H1 (cell line): ENCODE data around the gene UBR7. TPM values are rescaled to one million over a fixed set of nuclear protein-coding genes. Genes with fewer than 3 reads are reported as not detected.

Source experiments
- CTCF ChIA-PET: fragments of 300-600 bp; sonication (Branson Sonifier 250); formaldehyde crosslinking; loops from one replicate; lab custom pipeline; 2021; ENCODE audit not compliant: partially characterized antibody; lab: Charles Lee
- POLR2A ChIA-PET: fragments of 300-600 bp; sonication (Branson Sonifier 250); formaldehyde crosslinking; loops from one replicate; lab custom pipeline; 2021; ENCODE audit warnings: inconsistent platforms; ENCODE audit not compliant: partially characterized antibody; lab: Charles Lee
- DNase-seq, 2 experiments: peaks; one replicate each; pipeline versions ENCODE4 v3.0.0 to v3.0.0-alpha.2; 2010 to 2022; ENCODE audit warnings: low spot score in 2 of 2, low read depth in 1 of 2, mixed read lengths in 1 of 2
- FAIRE-seq: peaks from 2 replicates; lab custom pipeline; 2011; peaks lifted over from hg19 to GRCh38; lab: Jason Lieb, UNC
- H2AFZ ChIP-seq: 2 replicates; pipeline ENCODE4 v1.8.1; 2012; ENCODE audit warnings: low read length, inconsistent platforms
- H2AK5ac ChIP-seq: 2 replicates; pipeline ENCODE4 v1.6.1; 2013; ENCODE audit warnings: low read depth, low read length
- H2BK120ac ChIP-seq: replicated peaks from 2 replicates; pipeline ENCODE3; 2013; ENCODE audit warnings: low read depth, low read length, inconsistent platforms
- H2BK12ac ChIP-seq: 2 replicates; pipeline ENCODE4 v1.6.1; 2013; ENCODE audit warnings: low read depth, low read length
- H2BK15ac ChIP-seq: 2 replicates; pipeline ENCODE4 v1.6.1; 2013; ENCODE audit warnings: low read length
- H2BK20ac ChIP-seq: 2 replicates; pipeline ENCODE4 v1.6.1; 2013; ENCODE audit warnings: low read length
- H2BK5ac ChIP-seq: 2 replicates; pipeline ENCODE4 v1.6.1; 2013; ENCODE audit warnings: low read depth, low read length
- H3K14ac ChIP-seq: 2 replicates; pipeline ENCODE4 v1.6.1; 2013; ENCODE audit warnings: inconsistent platforms; ENCODE audit not compliant: insufficient read length
- H3K18ac ChIP-seq: 2 replicates; pipeline ENCODE4 v1.6.1; 2013; ENCODE audit warnings: low read length; ENCODE audit errors: extremely low read depth
- H3K23ac ChIP-seq: 2 replicates; pipeline ENCODE4 v1.6.1; 2013; ENCODE audit warnings: inconsistent platforms; ENCODE audit not compliant: insufficient read length
- H3K23me2 ChIP-seq: 2 replicates; pipeline ENCODE4 v1.6.1; 2013; ENCODE audit warnings: low read depth, low read length
- H3K27ac ChIP-seq: 2 replicates; pipeline ENCODE4 v1.6.1; 2011; ENCODE audit warnings: low read depth, low read length, inconsistent platforms
- H3K27me3 ChIP-seq, 4 experiments: replicated peaks in 1 of 4; 1 replicate in 1 of 4; 2 replicates in 3 of 4; pipeline versions ENCODE4 v1.6.1 to v1.8.1; 2011 to 2013; ENCODE audit warnings: low read length in 3 of 4, mild to moderate bottlenecking in 3 of 4, inconsistent platforms in 2 of 4, mixed read lengths in 2 of 4, moderate library complexity in 1 of 4; ENCODE audit not compliant: control insufficient read depth in 3 of 4, insufficient read depth in 3 of 4; ENCODE audit errors: extremely low read depth in 1 of 4
- H3K36me3 ChIP-seq, 4 experiments: 2 replicates each; pipeline versions ENCODE4 v1.6.1 to v1.8.1; 2011 to 2013; ENCODE audit warnings: mild to moderate bottlenecking in 4 of 4, low read length in 3 of 4, moderate library complexity in 2 of 4, control low read depth in 1 of 4, inconsistent platforms in 1 of 4; ENCODE audit not compliant: insufficient read depth in 4 of 4, control insufficient read depth in 2 of 4
- H3K4ac ChIP-seq: replicated peaks from 2 replicates; pipeline ENCODE3; 2013; ENCODE audit warnings: low read length, low read depth, mixed read lengths, inconsistent platforms; ENCODE audit not compliant: insufficient read length
- H3K4me1 ChIP-seq, 4 experiments: replicated peaks in 1 of 4; 1 replicate in 1 of 4; 2 replicates in 3 of 4; pipeline versions ENCODE4 v1.6.1 to v1.8.1; 2011 to 2013; ENCODE audit warnings: low read length in 3 of 4, inconsistent platforms in 2 of 4, mixed read lengths in 1 of 4; ENCODE audit not compliant: insufficient read depth in 4 of 4, control insufficient read depth in 3 of 4
- H3K4me2 ChIP-seq, 2 experiments: 2 replicates each; pipeline versions ENCODE4 v1.6.1 to v1.8.1; 2011 to 2013; ENCODE audit warnings: low read depth in 2 of 2, low read length in 2 of 2, control low read depth in 1 of 2, inconsistent platforms in 1 of 2, mild to moderate bottlenecking in 1 of 2; ENCODE audit not compliant: insufficient read depth in 1 of 2
- H3K4me3 ChIP-seq, 4 experiments: fragments of 200-600, 300-600 bp in 1 of 4; sonication (generic), shearing (Covaris generic), sonication (Bioruptor Twin) in 1 of 4; 2 replicates each; pipeline versions ENCODE4 v1.5.1 to v1.8.1; 2011 to 2016; ENCODE audit warnings: low read length in 4 of 4, low read depth in 3 of 4, control low read depth in 2 of 4, inconsistent platforms in 2 of 4, mild to moderate bottlenecking in 2 of 4, mixed read lengths in 1 of 4, moderate library complexity in 1 of 4; ENCODE audit not compliant: insufficient read depth in 2 of 4; ENCODE audit errors: extremely low read depth in 1 of 4
- H3K56ac ChIP-seq: replicated peaks from 2 replicates; pipeline ENCODE3; 2013; ENCODE audit warnings: low read depth, mild to moderate bottlenecking, mixed read lengths, low read length, inconsistent platforms; ENCODE audit not compliant: insufficient read length
- H3K79me1 ChIP-seq: 2 replicates; pipeline ENCODE4 v1.6.1; 2013; ENCODE audit warnings: low read depth, low read length, control low read depth
- H3K79me2 ChIP-seq, 2 experiments: 2 replicates each; pipeline versions ENCODE4 v1.6.1 to v1.8.1; 2012 to 2013; ENCODE audit warnings: low read length in 2 of 2, mild to moderate bottlenecking in 2 of 2, inconsistent platforms in 1 of 2; ENCODE audit not compliant: insufficient read depth in 2 of 2, control insufficient read depth in 1 of 2
- H3K9ac ChIP-seq, 4 experiments: replicated peaks in 1 of 4; 1 replicate in 1 of 4; 2 replicates in 3 of 4; pipeline versions ENCODE4 v1.6.1 to v1.8.1; 2011 to 2013; ENCODE audit warnings: low read depth in 3 of 4, low read length in 3 of 4, control low read depth in 2 of 4, mild to moderate bottlenecking in 2 of 4, moderate library complexity in 2 of 4, inconsistent platforms in 1 of 4; ENCODE audit errors: extremely low read depth in 1 of 4
- H3K9me3 ChIP-seq, 2 experiments: 2 replicates each; pipeline versions ENCODE4 v1.6.1 to v1.8.1; 2012 to 2013; ENCODE audit warnings: mild to moderate bottlenecking in 2 of 2, moderate library complexity in 2 of 2, control low read depth in 1 of 2, inconsistent platforms in 1 of 2, low read depth in 1 of 2, low read length in 1 of 2, mixed read lengths in 1 of 2; ENCODE audit not compliant: insufficient read depth in 2 of 2
- H4K20me1 ChIP-seq, 2 experiments: replicated peaks in 1 of 2; 2 replicates each; pipeline versions ENCODE3 to v1.8.1; 2011 to 2013; ENCODE audit warnings: inconsistent platforms in 2 of 2, low read length in 2 of 2, mild to moderate bottlenecking in 1 of 2; ENCODE audit not compliant: insufficient read depth in 2 of 2, control insufficient read depth in 1 of 2
- H4K5ac ChIP-seq: 2 replicates; pipeline ENCODE4 v1.6.1; 2013; ENCODE audit warnings: low read length, low read depth, mixed read lengths, inconsistent platforms; ENCODE audit not compliant: insufficient read length
- H4K8ac ChIP-seq: 2 replicates; pipeline ENCODE4 v1.8.0; 2013; ENCODE audit warnings: mild to moderate bottlenecking, moderate library complexity, low read length, inconsistent platforms; ENCODE audit not compliant: insufficient read depth; ENCODE audit errors: extremely low read depth
- H4K91ac ChIP-seq: replicated peaks from 2 replicates; pipeline ENCODE3; 2013; ENCODE audit warnings: low read length, mixed read lengths, inconsistent platforms; ENCODE audit not compliant: insufficient read length
- BACH1 ChIP-seq: IDR thresholded peaks from 2 replicates; pipeline ENCODE4 v1.6.1; 2012; ENCODE audit warnings: low read length, improper control_type of control experiment
- BCL11A ChIP-seq, 2 experiments: IDR thresholded peaks; one replicate each; pipeline ENCODE4 v1.6.1; 2011; ENCODE audit warnings: low read depth in 2 of 2, low read length in 2 of 2, mild to moderate bottlenecking in 2 of 2
- GABPA ChIP-seq: IDR thresholded peaks from 2 replicates; pipeline ENCODE4 v1.6.1; 2011; ENCODE audit warnings: mild to moderate bottlenecking, low read length, moderate library complexity, borderline replicate concordance; ENCODE audit not compliant: insufficient read depth
- HDAC2 ChIP-seq, 2 experiments: fragments of 300-600 bp in 1 of 2; sonication (generic) in 1 of 2; IDR thresholded peaks; 2 replicates each; pipeline ENCODE4 v1.6.1; 2011 to 2012; ENCODE audit warnings: low read depth in 2 of 2, low read length in 2 of 2, mild to moderate bottlenecking in 2 of 2, moderate library complexity in 2 of 2, borderline replicate concordance in 1 of 2, inconsistent platforms in 1 of 2
- JUN ChIP-seq: IDR thresholded peaks from 2 replicates; pipeline ENCODE4 v1.6.1; 2011; ENCODE audit warnings: low read depth, mild to moderate bottlenecking, improper control_type of control experiment, low read length
- JUND ChIP-seq: IDR thresholded peaks from 2 replicates; pipeline ENCODE4 v1.6.1; 2011; ENCODE audit warnings: mild to moderate bottlenecking, improper control_type of control experiment, low read length
- KDM4A ChIP-seq: IDR thresholded peaks from one replicate; pipeline ENCODE4 v1.7.1; 2012; ENCODE audit warnings: low read depth, mild to moderate bottlenecking, moderate library complexity, low read length, inconsistent platforms; ENCODE audit not compliant: severe bottlenecking
- NRF1 ChIP-seq: IDR thresholded peaks from 2 replicates; pipeline ENCODE4 v1.6.1; 2011; ENCODE audit warnings: mild to moderate bottlenecking, low read depth, low read length, improper control_type of control experiment
- SAP30 ChIP-seq: fragments of 300-600 bp; sonication (generic); IDR thresholded peaks from 2 replicates; pipeline ENCODE4 v1.7.1; 2012; ENCODE audit warnings: low read length, moderate library complexity, mild to moderate bottlenecking, inconsistent platforms; ENCODE audit not compliant: insufficient read depth, insufficient replicate concordance
- SP2 ChIP-seq: IDR thresholded peaks from 2 replicates; pipeline ENCODE4 v1.6.1; 2012; ENCODE audit warnings: mild to moderate bottlenecking, low read length, inconsistent platforms
- TAF1 ChIP-seq: IDR thresholded peaks from 2 replicates; pipeline ENCODE4 v1.6.1; 2011; ENCODE audit warnings: mild to moderate bottlenecking, low read depth, low read length
- TBP ChIP-seq: IDR thresholded peaks from 2 replicates; pipeline ENCODE4 v1.6.1; 2011; ENCODE audit warnings: low read depth, low read length, improper control_type of control experiment
- TCF12 ChIP-seq: IDR thresholded peaks from 2 replicates; pipeline ENCODE4 v1.6.1; 2011; ENCODE audit warnings: low read depth, mild to moderate bottlenecking, low read length
- ZNF274 ChIP-seq: IDR thresholded peaks from 2 replicates; pipeline ENCODE4 v1.7.0; 2012; ENCODE audit warnings: low read length, borderline replicate concordance; ENCODE audit errors: extremely low read depth
- WGBS, 2 experiments: shearing (Covaris generic) in 1 of 2; methylation state at CpG; one replicate each; pipeline versions ENCODE4 v1.1.6 to v1.1.7; 2013 to 2015; ENCODE audit warnings: low lambda C conversion rate in 2 of 2, mixed read lengths in 2 of 2, inconsistent platforms in 1 of 2, low coverage in 1 of 2, missing lambda C conversion rate in 1 of 2; ENCODE audit not compliant: insufficient replicate concordance in 2 of 2, insufficient coverage in 1 of 2, insufficient read length in 1 of 2; ENCODE audit errors: extremely low coverage in 1 of 2, missing lambda C conversion rate in 1 of 2; 5-methylcytosine and 5-hydroxymethylcytosine counted together
- polyA plus RNA-seq, 7 experiments: library from polyadenylated mRNA; depleted of rRNA in 3 of 7; stranded (reverse) in 5 of 7; unstranded in 2 of 7; fragments of >200 nt in 5 of 7; fragments of 200-250 nt in 2 of 7; gene quantifications; 1 replicate in 5 of 7; 2 replicates in 1 of 7; 4 replicates in 1 of 7; pipeline versions ENCODE4 v1.2.1 to v1.2.3, GENCODE V29; 2011 to 2013; ENCODE audit warnings: missing spikeins in 2 of 7, mixed read lengths in 2 of 7
- total RNA-seq: library from RNA; stranded (reverse); fragmentation: NEBNext Ultra II Directional; extraction: Animal tissue kit (Norgen Biotek cat#: 25700); gene quantifications from 2 replicates; pipeline ENCODE4 v1.2.1, GENCODE V29; 2021

Gene UBR7
- total and polyA plus RNA-seq, 2 of the 8 experiments (the other 6 are each of a cell fraction or from before 2014, with no cell fraction given): 20.1 to 28.4 TPM

- H2BK20ac ChIP-seq: no peak overlapping the region
- H3K23ac ChIP-seq: no peak overlapping the region
- no peak overlapping the region for H3K14ac ChIP-seq
- H2BK15ac ChIP-seq: no peak overlapping the region
- no peak overlapping the region for H2AK5ac ChIP-seq
- no peak overlapping the region for H3K4ac ChIP-seq
- POLR2A ChIA-PET: no interaction called here
- H3K56ac ChIP-seq: no peak overlapping the region
- H3K4me3 ChIP-seq: no peak overlapping the region
- H4K5ac ChIP-seq: no peak overlapping the region
- no peak overlapping the region for H2BK120ac ChIP-seq
- no peak overlapping the region for H3K4me2 ChIP-seq
- DNase-seq (no peak), FAIRE-seq (no peak)
- no peaks in the 10 kb centered on the region for H4K20me1 ChIP-seq
- H3K9me3 ChIP-seq: no peaks in the 10 kb centered on the region
- peaks cover 7 to 37% (median 23%) of the 10 kb centered on the region in 4 experiments; a peak in 6 of 8 replicates for H3K36me3 ChIP-seq
- no peak overlapping the region for H3K27ac ChIP-seq
- no peaks in the 10 kb centered on the region for H3K23me2 ChIP-seq
- no peaks in the 10 kb centered on the region for H3K79me2 ChIP-seq
- H3K4me1 ChIP-seq: no peaks in the 10 kb centered on the region
- 97% methylated on average over 26 of the region's 27 CpGs; no CpG with 5 or more reads in 1 of the 2 experiments for WGBS, 2 experiments
- H3K9ac ChIP-seq: no peak overlapping the region
- no peak overlapping the region for H3K18ac ChIP-seq
- H4K8ac ChIP-seq: no peak overlapping the region
- no peak overlapping the region for H2BK5ac ChIP-seq
- H3K79me1 ChIP-seq: no peaks in the 10 kb centered on the region
- CTCF ChIA-PET: interaction anchor here (1.2 to 1.4 kb wide), 2 partner anchors 16 to 313 kb away, joined by 3 to 4 read pairs; partner anchors contain the start of genes GON7 and UBR7
- no peak overlapping the region for H2AFZ ChIP-seq
- H3K27me3 ChIP-seq: no peaks in the 10 kb centered on the region; a peak in 1 of 7 replicates
- H4K91ac ChIP-seq: no peak overlapping the region
- no peak overlapping the region for H2BK12ac ChIP-seq
- TF ChIP-seq HDAC2 (IDR thresholded peaks at IDR 0.05; ENCODE audit: borderline replicate concordance in 1 of 2, low read depth in 2 of 2, low read length in 2 of 2): no peak
- TF ChIP-seq JUN: no peak
- no peak for TF ChIP-seq NRF1
- TF ChIP-seq TBP: no peak
- no peak for TF ChIP-seq ZNF274
- no peak for TF ChIP-seq GABPA
- TF ChIP-seq TCF12: no peak
- no peak for TF ChIP-seq SP2
- TF ChIP-seq TAF1: no peak
- no peak for TF ChIP-seq BACH1
- no peak for TF ChIP-seq JUND
- no peak for TF ChIP-seq KDM4A
- no peak for TF ChIP-seq SAP30
- TF ChIP-seq BCL11A (IDR thresholded peaks at IDR 0.05; ENCODE audit: low read depth in 2 of 2, low read length in 2 of 2): no peak
These were observed 16.5 kb downstream of the UBR7 start for GRCh38 chr14:93223565-93223964.
